Cardiac fibroblast (primary cell): ENCODE measurements around the gene ATP2C1.

Experiments used
- DNase-seq, 2 donors: peaks; one replicate each; pipeline versions ENCODE4 v3.0.0 to v3.0.0-alpha.2; 2010; ENCODE audit warnings: low read depth in 2 of 2
- H3K4me3 ChIP-seq, 2 donors: replicated peaks in 1 of 2; 1 replicate in 1 of 2; 2 replicates in 1 of 2; pipeline ENCODE4 v1.5.1; 2011; ENCODE audit warnings: low read depth in 2 of 2, low read length in 2 of 2, mild to moderate bottlenecking in 2 of 2, moderate library complexity in 1 of 2
- TF ChIP-seq, protein P1 (sequence below): IDR thresholded peaks from one replicate; pipeline ENCODE4 v1.5.1; 2011; ENCODE audit warnings: low read depth, mild to moderate bottlenecking, low read length, inconsistent platforms

Gene ATP2C1

DNA sequence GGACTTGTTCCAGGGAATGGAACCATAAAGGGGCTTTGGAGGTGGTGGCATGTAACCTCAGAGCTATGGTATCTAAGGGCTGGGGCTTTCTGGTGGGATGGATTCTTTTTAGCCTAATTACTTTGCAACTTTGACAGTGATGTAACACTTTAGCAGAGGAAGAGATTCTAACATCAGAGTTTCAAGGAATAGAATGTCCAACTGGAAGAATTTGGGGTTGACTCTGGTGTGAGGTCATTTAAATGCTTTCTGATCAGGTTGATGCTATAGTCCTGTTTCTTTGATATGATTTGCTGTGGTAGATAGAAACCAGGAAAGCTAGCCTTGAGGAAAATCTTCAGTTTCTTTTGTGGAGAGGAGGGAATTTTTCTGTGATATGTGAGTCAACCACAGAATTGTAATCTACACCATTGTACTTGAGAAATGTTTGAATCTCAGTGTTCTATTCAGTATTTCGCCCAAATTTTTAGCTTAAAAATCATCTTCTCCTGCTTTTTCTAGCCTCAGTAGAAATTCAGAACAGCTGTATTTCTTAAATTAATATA is 40.0 kb downstream of the ATP2C1 start:
- H3K4me3 ChIP-seq = no peak overlapping the region
- TF ChIP-seq, protein P1, sequence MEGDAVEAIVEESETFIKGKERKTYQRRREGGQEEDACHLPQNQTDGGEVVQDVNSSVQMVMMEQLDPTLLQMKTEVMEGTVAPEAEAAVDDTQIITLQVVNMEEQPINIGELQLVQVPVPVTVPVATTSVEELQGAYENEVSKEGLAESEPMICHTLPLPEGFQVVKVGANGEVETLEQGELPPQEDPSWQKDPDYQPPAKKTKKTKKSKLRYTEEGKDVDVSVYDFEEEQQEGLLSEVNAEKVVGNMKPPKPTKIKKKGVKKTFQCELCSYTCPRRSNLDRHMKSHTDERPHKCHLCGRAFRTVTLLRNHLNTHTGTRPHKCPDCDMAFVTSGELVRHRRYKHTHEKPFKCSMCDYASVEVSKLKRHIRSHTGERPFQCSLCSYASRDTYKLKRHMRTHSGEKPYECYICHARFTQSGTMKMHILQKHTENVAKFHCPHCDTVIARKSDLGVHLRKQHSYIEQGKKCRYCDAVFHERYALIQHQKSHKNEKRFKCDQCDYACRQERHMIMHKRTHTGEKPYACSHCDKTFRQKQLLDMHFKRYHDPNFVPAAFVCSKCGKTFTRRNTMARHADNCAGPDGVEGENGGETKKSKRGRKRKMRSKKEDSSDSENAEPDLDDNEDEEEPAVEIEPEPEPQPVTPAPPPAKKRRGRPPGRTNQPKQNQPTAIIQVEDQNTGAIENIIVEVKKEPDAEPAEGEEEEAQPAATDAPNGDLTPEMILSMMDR = no peak
- DNase-seq = peak in 1 of 2 donors; percentile 26

DNA sequence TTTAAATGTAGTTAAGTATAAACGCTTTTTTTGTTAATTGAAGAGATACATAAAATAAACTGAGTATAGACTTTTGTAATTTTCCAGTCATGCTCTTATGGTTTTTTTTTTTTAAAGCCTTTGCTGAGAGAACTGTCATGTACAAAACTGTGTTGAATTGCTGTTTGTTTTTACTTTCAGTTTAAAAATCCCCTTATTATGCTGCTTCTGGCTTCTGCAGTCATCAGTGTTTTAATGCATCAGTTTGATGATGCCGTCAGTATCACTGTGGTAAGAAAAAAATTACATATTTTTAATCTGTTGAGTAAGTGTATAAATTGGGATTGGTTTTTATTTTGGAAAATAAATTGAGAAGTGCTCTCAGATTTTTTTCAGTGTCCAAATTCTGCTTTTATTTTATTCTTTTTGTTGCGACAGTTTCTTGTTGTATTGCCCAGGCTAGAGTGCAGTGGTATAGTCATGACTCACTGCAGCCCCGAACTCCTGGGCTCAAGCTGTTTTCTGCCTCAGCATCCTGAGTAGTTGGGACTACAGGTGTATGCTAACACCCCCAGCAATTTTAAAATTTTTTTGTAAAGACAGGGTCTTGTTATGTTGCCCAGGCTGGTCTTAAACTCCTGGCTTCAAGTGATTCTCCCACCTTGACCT is 40.7 kb downstream of the ATP2C1 start:
- peak in 1 of 2 donors; percentile 25 for DNase-seq
- H3K4me3 ChIP-seq = no peak overlapping the region
- TF ChIP-seq, protein P1 = no peak

DNA sequence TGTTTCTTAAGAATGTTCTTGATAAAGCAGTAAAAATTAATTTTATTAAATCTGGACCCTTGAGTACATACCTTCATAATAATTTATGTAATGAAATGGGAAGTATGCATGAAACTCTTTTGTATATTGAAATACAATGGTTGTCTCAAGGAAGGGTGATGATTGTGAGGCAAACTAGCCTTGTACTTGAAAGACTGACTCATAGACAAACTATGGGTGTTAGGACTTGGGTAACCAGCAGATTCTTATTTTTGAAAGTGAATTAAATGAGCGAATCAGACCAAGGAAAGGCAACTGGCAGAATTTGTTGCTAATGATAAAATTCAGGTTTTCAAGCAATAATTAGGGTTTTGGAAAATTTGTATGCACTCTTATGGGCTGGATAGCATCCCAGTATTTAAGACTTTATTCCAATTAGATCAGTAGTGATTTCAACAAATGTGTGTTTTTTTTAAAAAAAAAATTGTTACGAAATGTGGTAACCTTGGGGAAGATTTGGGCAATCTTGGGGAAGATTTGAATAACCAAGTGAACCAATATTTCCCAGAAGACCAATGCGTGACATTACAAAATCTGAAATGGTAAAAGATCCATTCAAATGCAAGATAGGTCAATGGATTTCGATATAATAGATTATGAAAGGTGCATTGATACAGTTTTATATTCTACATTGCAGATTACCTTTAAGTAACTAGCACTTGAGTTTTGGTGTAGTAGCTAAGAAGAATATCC is 42.0 kb downstream of the ATP2C1 start:
- TF ChIP-seq, protein P1 = no peak
- no peak overlapping the region for H3K4me3 ChIP-seq
- peak; percentile 59 to 85 for DNase-seq

DNA sequence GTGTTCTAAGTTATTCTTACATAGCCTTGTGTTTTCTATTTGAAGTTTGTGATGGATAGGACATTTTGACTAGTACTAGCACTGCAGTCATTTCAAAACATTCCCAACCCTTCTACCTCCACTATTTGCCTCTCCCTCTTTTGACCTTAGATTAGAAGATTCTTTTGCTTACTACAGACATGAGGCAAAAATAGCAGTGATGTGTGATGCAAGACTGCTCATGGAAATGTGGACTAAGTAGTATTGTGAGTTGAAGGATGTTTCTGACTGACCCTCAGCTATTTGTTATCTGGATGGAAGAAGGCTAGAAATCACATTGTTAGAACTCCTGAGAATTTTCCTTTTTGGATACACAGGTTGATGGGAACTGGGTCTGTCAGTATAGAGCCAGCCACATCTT is 45.9 kb downstream of the ATP2C1 start:
- DNase-seq = peak in 1 of 2 donors; percentile 41
- TF ChIP-seq, protein P1 = no peak
- H3K4me3 ChIP-seq = no peak overlapping the region

DNA sequence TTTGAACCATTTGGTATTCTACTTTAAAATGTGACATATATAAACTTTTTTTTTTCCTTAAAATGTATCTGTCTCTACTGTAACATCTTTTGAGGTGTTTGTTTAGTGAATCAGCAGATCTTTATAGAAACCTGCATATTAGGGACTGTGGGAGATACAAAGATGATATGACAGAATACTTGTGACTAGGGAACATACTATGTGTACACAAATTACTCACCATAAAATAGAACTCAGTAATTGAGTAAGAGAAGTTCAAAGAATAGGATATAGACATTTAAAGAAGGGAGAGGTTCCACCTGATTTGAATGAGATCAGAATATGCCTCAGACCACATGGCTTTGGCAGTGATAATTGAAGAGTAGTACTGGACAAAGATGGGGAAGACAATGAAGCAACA is 47.9 kb downstream of the ATP2C1 start:
- no peak overlapping the region for H3K4me3 ChIP-seq
- TF ChIP-seq, protein P1 = no peak
- peak in 1 of 2 donors; percentile 40 for DNase-seq

DNA sequence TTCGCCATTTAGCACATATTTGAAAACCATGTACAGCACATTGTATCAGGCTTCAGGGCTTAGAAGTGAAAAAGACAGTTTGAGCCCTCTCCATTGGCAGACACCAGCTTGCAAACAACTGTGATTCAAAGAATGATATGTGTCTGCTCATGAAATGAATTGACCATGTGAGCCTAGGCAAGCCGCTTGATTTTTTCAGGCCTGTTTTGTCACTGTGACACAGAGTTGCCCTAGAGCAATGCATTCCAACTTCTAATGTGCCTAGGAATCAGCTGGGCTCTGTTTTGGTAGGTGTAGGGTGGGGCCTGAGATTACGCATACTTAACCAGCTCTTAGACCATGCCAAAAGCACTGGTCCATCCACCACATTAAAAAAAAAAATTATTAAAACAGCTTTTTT is 53.0 kb downstream of the ATP2C1 start:
- TF ChIP-seq, protein P1 = no peak
- no peak for DNase-seq
- no peak overlapping the region for H3K4me3 ChIP-seq
